GM21423 (cell line): ENCODE results near the gene RFC5.
"Not testable (repeated sequence)": the region's sequence is repeated elsewhere in the genome, so short reads cannot be mapped to it uniquely, and the experiment has no call there.

Experiments used
- ATAC-seq: cut with Tn5 transposase; IDR thresholded peaks from one replicate; pipeline ENCODE4 v1.9.1; 2021; ENCODE audit warnings: mild to moderate bottlenecking, moderate library complexity; ENCODE audit not compliant: unreplicated experiment

Gene RFC5

GRCh38 chr12:118016424-118017264 lies at the start of gene RFC5:
RFC5 (plus strand) TSS chr12:118016703; CDS start chr12:118016828, 125 bp downstream.
- peak; percentile 99 for ATAC-seq

- ATAC-seq = no peak
These were observed 49.5 kb upstream of the RFC5 start for GRCh38 chr12:117967043-117967442.

- ATAC-seq = no peak
These were observed 49.0 kb upstream of the RFC5 start for GRCh38 chr12:117967512-117967911.

GRCh38 chr12:117968151-117968789 lies 48.2 kb upstream of the RFC5 start:
- ATAC-seq = no peak

- peak; percentile 73 for ATAC-seq
These were observed 47.5 kb upstream of the RFC5 start, which contains the start of gene KSR2 for GRCh38 chr12:117968826-117969659. KSR2 (minus strand) TSS chr12:117968990; CDS start chr12:117968255, 735 bp downstream.

GRCh38 chr12:117970334-117970733 lies 46.2 kb upstream of the RFC5 start:
- ATAC-seq = no peak

- no peak for ATAC-seq
These were observed 44.2 kb upstream of the RFC5 start for GRCh38 chr12:117972301-117972700.

- ATAC-seq = no peak
These were observed 41.5 kb upstream of the RFC5 start for GRCh38 chr12:117975006-117975405.

- no peak for ATAC-seq
These were observed 39.1 kb upstream of the RFC5 start for GRCh38 chr12:117977373-117977772.

- no peak for ATAC-seq
These were observed 35.9 kb upstream of the RFC5 start for GRCh38 chr12:117980616-117981015.

- ATAC-seq = no peak
These were observed 35.2 kb upstream of the RFC5 start for GRCh38 chr12:117981267-117981666.

GRCh38 chr12:117985182-117985581 lies 31.3 kb upstream of the RFC5 start:
- no peak for ATAC-seq

GRCh38 chr12:117986705-117987469 lies 29.6 kb upstream of the RFC5 start:
- ATAC-seq = no peak

- ATAC-seq = no peak
These were observed 21.7 kb upstream of the RFC5 start for GRCh38 chr12:117994551-117995438.

GRCh38 chr12:117998719-117999118 lies 17.8 kb upstream of the RFC5 start:
- no peak for ATAC-seq

GRCh38 chr12:117999806-118000205 lies 16.7 kb upstream of the RFC5 start:
- not testable (repeated sequence) for ATAC-seq

GRCh38 chr12:118010903-118011302 lies 5.6 kb upstream of the RFC5 start:
- no peak for ATAC-seq

GRCh38 chr12:118011377-118011776 lies 5.1 kb upstream of the RFC5 start:
- ATAC-seq = no peak

GRCh38 chr12:118011961-118012360 lies 4.5 kb upstream of the RFC5 start:
- no peak for ATAC-seq

- ATAC-seq = no peak
These were observed 3.2 kb upstream of the RFC5 start for GRCh38 chr12:118013283-118013682.
